ENCODE results near the gene PDZRN4. TPM values are rescaled to one million over a fixed set of nuclear protein-coding genes. Genes with fewer than 3 reads are reported as not detected.

PDZRN4 gene
- total RNA-seq, 6 donors from 2014 or later = 0.17 to 1.3 (median 0.61) TPM; not detected in 1

DNA sequence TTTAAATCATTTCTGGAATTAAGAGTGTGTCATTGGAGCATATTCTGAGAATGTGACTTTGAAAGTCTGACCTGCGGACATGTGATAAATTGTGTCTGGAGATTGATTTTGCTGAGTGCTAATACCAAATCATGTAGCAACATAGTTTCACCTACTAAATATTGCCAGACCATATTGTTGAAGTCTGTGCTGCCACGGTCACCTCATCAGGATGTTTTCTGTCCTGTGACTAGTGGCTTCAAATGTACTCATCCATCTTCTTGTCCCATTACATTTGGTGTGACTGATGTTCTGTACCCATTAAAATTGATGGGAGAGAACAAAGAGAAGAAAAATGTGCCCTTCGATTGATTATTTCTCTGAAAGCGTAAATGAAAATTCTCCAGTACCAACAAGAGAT lies 265.3 kb downstream of the PDZRN4 start:
- Histone ChIP-seq H3K9me3 (no peaks in the 10 kb centered on the region), H3K4me3 (no peak overlapping the region), H3K4me1 (no peaks in the 10 kb centered on the region), H3K36me3 (no peaks in the 10 kb centered on the region), H3K27me3 (no peaks in the 10 kb centered on the region), H3K27ac (no peak overlapping the region)
- no peak for DNase-seq
- TF ChIP-seq, protein P1, sequence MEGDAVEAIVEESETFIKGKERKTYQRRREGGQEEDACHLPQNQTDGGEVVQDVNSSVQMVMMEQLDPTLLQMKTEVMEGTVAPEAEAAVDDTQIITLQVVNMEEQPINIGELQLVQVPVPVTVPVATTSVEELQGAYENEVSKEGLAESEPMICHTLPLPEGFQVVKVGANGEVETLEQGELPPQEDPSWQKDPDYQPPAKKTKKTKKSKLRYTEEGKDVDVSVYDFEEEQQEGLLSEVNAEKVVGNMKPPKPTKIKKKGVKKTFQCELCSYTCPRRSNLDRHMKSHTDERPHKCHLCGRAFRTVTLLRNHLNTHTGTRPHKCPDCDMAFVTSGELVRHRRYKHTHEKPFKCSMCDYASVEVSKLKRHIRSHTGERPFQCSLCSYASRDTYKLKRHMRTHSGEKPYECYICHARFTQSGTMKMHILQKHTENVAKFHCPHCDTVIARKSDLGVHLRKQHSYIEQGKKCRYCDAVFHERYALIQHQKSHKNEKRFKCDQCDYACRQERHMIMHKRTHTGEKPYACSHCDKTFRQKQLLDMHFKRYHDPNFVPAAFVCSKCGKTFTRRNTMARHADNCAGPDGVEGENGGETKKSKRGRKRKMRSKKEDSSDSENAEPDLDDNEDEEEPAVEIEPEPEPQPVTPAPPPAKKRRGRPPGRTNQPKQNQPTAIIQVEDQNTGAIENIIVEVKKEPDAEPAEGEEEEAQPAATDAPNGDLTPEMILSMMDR (IDR thresholded peaks at IDR 0.05) = no peak
- TF ChIP-seq POLR2AphosphoS5 (IDR thresholded peaks at IDR 0.05) = no peak
- TF ChIP-seq EP300 (IDR thresholded peaks at IDR 0.05) = no peak
- TF ChIP-seq POLR2A (IDR thresholded peaks at IDR 0.05) = no peak
- no peak for ATAC-seq (ENCODE audit: low FRiP score in 2 of 2)
- WGBS, 2 donors = 84 to 92% methylated on average over 4 of the region's 4 CpGs

DNA sequence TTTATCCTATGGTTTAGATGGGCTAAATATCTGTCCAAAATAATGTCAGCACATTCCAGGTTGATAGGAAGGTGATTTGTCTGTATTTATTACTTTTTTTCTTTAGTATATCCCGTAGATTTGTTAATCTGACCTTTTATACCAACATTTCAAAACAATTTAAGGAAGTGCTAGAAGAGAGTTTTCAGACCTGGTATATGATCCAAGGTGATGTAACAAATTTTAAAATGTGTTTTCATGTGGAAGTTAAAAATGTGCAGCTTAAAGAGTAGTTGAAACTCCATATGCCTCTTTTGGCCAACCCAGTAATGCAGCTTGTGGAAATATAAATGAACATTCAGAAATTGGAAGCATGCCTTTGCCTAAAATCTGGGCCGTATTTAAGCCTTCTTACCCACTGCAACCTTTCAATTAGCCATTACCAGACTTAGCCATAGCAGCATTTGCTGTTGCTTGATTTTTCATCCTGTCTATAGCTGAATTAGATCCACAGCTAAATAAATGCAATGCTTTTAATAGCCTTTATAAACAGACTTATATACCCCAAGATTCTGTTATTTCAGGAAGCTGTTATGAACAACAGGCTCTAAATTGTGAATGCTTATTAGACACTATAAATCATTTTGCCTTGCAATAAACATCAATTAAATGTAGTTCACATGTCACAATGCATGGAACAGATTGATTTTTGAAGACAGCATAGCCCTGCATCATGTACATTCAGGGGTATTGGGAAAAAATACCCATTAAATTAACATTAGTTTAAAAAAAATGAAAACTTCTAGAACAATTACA lies 271.2 kb downstream of the PDZRN4 start:
- TF ChIP-seq EP300 (IDR thresholded peaks at IDR 0.05) (no peak), POLR2AphosphoS5 (IDR thresholded peaks at IDR 0.05) (no peak), POLR2A (IDR thresholded peaks at IDR 0.05) (no peak)
- TF ChIP-seq, protein P1 (IDR thresholded peaks at IDR 0.05) = no peak
- Histone ChIP-seq H3K4me1 (no peaks in the 10 kb centered on the region), H3K27me3 (no peaks in the 10 kb centered on the region), H3K9me3 (no peaks in the 10 kb centered on the region), H3K4me3 (no peak overlapping the region), H3K27ac (no peak overlapping the region), H3K36me3 (no peaks in the 10 kb centered on the region)
- DNase-seq = no peak
- no peak for ATAC-seq (ENCODE audit: low FRiP score in 2 of 2)
- 73 to 74% methylated on average over 2 of the region's 2 CpGs for WGBS, 2 donors

DNA sequence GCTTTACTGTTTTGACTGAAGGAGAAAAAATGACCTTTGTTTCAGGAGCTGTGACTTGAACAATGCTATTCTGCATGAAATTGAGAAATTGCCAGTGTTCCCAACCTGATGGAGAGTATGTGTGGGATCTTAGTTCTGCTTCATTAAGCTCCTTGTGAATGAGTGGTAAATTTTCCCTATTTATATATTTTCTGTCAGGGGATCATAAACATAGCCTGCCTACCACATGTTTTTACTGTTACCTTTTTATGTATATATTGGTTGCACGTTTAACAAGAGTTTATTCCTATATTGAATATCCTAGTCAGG lies 271.7 kb downstream of the PDZRN4 start:
- no peaks in the 10 kb centered on the region for H3K9me3 ChIP-seq
- no peak for ATAC-seq (ENCODE audit: low FRiP score in 2 of 2)
- no peak overlapping the region for H3K27ac ChIP-seq

DNA sequence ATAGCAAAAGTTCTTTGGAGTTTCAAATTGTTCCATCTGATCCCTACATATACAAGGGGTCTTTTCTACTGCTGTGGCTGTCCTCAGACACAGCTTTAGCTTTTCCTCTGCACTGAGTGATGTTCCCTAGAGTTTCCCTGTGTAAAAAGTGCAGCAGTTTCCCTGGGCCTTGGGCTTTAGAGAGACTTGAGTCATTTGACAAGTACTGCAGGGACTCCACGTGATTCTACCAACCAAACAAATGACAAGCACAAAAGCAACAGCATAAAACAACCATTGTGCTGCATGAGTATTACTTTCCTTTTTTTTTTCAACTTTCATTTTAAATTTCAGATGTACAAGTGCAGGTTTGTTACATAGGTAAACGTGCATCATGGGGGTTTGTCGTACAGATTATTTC lies 272.8 kb downstream of the PDZRN4 start:
- 88 to 95% methylated on average over 3 of the region's 3 CpGs for WGBS, 2 donors
- Histone ChIP-seq H3K36me3 (no peaks in the 10 kb centered on the region), H3K4me3 (no peak overlapping the region), H3K27me3 (no peaks in the 10 kb centered on the region), H3K9me3 (no peaks in the 10 kb centered on the region), H3K27ac (no peak overlapping the region), H3K4me1 (no peaks in the 10 kb centered on the region)
- ATAC-seq (ENCODE audit: low FRiP score in 2 of 2) = no peak
- TF ChIP-seq POLR2A (IDR thresholded peaks at IDR 0.05) (no peak), EP300 (IDR thresholded peaks at IDR 0.05) (no peak), POLR2AphosphoS5 (IDR thresholded peaks at IDR 0.05) (no peak)
- TF ChIP-seq, protein P1 (IDR thresholded peaks at IDR 0.05) = no peak
- no peak for DNase-seq

More for the DNA sequence above, 271.7 kb downstream of the PDZRN4 start:
- no peak for DNase-seq
- Histone ChIP-seq H3K4me1 (no peaks in the 10 kb centered on the region), H3K36me3 (no peaks in the 10 kb centered on the region), H3K27me3 (no peaks in the 10 kb centered on the region), H3K4me3 (no peak overlapping the region)
- 86 to 87% methylated on average over 1 of the region's 1 CpG for WGBS, 2 donors
- TF ChIP-seq, protein P1 (IDR thresholded peaks at IDR 0.05) = no peak
- TF ChIP-seq EP300 (IDR thresholded peaks at IDR 0.05) (no peak), POLR2AphosphoS5 (IDR thresholded peaks at IDR 0.05) (no peak), POLR2A (IDR thresholded peaks at IDR 0.05) (no peak)

DNA sequence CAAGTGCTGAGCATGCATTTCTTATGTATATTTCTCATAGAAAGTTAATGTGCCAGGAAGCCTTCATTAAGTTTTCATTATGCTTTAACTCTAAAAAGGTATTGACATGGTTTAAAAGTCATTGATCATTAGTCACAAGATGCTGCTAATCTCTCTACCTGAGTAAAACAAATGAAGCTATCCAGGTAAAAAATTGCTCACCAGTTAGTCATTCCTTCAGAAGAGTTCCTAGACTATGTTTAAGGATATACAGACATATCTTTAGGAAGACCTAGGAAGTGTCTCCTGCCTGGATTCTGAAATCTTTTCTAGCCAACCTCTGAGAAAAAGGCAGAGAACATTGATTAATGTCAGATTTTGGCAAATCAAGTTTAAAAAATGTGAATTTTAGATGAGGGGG lies 274.2 kb downstream of the PDZRN4 start:
- H3K27me3 ChIP-seq = no peaks in the 10 kb centered on the region
- DNase-seq = no peak
- no peak overlapping the region for H3K4me3 ChIP-seq
- H3K4me1 ChIP-seq = no peaks in the 10 kb centered on the region
- H3K9me3 ChIP-seq = no peaks in the 10 kb centered on the region
- H3K36me3 ChIP-seq = no peaks in the 10 kb centered on the region
- no peak overlapping the region for H3K27ac ChIP-seq
- no peak for ATAC-seq (ENCODE audit: low FRiP score in 2 of 2)
- TF ChIP-seq POLR2AphosphoS5 (IDR thresholded peaks at IDR 0.05) (no peak), POLR2A (IDR thresholded peaks at IDR 0.05) (no peak), EP300 (IDR thresholded peaks at IDR 0.05) (no peak)
- TF ChIP-seq, protein P1 (IDR thresholded peaks at IDR 0.05) = no peak
